HTERT RPE-1 (cell line): ENCODE measurements around the gene MMS22L.

Experiments
- in situ Hi-C: fragments of 300-500 bp; cut with MboI; formaldehyde crosslinking; loops from 4 replicates; pipeline ENCODE4 v1.14.3; 2020; ENCODE audit warnings: low sequenced_read_pairs

The MMS22L gene, protein sequence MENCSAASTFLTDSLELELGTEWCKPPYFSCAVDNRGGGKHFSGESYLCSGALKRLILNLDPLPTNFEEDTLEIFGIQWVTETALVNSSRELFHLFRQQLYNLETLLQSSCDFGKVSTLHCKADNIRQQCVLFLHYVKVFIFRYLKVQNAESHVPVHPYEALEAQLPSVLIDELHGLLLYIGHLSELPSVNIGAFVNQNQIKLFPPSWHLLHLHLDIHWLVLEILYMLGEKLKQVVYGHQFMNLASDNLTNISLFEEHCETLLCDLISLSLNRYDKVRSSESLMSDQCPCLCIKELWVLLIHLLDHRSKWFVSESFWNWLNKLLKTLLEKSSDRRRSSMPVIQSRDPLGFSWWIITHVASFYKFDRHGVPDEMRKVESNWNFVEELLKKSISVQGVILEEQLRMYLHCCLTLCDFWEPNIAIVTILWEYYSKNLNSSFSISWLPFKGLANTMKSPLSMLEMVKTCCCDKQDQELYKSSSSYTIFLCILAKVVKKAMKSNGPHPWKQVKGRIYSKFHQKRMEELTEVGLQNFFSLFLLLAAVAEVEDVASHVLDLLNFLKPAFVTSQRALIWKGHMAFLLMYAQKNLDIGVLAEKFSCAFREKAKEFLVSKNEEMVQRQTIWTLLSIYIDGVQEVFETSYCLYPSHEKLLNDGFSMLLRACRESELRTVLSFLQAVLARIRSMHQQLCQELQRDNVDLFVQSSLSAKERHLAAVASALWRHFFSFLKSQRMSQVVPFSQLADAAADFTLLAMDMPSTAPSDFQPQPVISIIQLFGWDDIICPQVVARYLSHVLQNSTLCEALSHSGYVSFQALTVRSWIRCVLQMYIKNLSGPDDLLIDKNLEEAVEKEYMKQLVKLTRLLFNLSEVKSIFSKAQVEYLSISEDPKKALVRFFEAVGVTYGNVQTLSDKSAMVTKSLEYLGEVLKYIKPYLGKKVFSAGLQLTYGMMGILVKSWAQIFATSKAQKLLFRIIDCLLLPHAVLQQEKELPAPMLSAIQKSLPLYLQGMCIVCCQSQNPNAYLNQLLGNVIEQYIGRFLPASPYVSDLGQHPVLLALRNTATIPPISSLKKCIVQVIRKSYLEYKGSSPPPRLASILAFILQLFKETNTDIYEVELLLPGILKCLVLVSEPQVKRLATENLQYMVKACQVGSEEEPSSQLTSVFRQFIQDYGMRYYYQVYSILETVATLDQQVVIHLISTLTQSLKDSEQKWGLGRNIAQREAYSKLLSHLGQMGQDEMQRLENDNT

DNA sequence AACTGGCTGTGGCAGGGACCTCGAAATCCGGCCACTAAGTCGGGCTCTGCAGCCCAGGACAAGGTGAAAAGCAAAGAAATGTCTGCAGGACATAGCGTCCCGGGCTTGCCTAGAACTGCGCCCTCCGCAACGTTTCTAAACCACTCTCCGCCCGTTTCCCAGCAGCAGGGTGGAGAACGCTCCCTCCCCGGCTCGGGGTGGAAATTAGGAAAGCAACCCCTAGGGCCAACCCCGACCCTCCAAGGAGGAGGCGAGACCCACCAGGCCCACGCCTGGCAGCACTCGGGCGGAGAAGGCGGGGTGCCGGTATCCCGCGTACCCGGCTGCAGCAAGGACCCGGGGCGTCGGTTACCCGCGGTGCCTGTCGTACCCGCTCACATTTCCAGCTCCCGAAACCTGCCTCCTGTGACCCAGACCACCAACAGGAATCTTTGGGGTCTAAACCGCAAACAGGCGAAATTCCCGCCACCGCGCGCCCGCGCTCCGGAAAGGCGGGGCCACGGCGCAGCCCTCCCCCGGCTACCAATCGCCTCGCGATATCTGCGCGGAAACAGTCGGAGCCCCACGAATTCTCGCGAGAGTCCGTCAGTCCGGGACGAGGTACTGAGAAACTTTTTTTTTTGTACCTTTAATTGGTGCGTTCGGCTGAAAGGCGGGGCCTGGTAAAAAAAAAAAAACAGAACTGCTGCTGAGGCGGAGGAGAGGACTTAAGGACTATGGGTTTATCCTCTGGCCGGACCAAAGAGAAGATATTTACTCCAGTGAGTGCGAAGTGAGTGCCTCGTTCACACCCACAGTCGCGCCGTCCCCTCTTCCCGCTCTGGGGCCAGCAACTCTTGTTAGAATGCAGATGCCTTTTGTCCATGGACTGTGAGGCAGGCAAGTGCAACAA, at the start of gene MMS22L:
MMS22L (minus strand) TSS at position 491 of the 892 bp plus-strand sequence. CDS start 739 bp downstream, outside the sequence.
- in situ Hi-C loops = no loop called here

DNA sequence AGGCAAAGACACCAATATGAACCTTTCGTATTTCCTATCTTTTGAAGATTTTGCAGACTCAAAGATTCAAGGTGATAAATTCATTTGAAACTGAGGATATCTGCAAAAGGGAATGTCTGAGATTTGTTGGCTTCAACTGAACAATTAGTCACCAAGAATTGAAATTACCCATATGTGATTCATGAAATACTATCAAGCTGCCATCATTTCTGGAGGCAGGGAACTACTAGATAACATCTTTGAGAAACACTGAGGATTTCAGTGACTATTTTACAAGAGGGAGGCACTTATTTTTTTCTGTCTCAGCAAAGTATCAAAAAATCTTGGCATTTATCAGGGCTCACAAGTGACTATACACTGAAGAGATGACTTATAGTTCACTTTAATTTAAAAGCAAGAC, 39.8 kb upstream of the MMS22L start:
- in situ Hi-C loops = no loop called here

DNA sequence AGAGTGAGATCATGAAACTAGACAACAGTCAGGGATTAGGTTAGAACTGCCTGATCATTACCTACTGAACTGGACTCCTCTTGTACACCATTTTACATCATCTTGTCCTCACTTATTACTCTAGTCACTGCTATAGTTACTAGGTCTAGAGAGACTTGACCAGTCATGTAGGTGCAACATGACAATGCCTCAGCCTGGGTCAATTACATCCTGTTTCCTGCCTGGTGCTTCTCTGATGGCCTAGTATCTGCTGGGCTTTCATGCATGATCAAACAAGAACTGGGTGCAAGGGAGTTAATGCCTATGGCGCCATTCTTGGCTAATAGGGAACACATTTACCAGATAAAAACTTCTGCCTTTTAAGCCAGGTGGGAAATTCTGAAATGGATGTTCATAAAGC, 39.2 kb upstream of the MMS22L start:
- in situ Hi-C loops = no loop called here

DNA sequence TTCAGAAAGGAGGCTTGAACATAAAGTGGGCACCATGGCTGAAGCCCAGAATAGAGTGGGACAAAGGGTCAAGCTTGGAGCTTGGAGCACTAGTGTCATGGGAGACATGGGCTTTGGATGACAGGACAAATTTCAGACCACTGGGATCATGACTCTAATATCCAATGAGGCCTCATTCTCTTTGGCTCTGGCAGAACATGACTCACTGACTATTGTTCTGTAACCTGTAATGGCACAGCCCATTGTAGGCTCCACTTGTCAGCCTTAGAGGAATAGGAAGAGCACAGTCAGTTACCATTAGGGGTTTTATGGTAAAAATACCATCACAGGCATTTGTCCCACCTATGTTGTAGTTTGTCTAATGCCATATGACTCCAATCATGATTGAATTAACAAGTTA, 34.0 kb upstream of the MMS22L start:
- in situ Hi-C loops = no loop called here

DNA sequence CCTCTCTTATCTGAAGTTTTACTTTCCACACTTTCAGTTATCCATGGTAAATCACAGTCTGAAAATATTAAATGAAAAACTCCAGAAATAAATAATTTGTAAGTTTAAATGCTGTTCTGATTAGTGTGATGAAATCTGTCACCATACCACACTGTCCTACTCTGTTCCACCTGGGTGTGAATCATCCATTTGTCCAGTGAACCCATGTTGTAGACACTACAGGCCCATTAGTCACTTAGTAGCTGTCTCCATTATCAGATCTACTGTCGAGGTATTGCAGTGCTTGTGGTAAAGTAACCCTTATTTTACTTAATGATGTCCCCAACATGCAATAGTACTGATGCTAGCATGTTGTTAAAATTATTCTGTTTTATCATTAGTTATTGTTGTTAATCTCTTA, 29.2 kb upstream of the MMS22L start:
- in situ Hi-C loops = no loop called here

DNA sequence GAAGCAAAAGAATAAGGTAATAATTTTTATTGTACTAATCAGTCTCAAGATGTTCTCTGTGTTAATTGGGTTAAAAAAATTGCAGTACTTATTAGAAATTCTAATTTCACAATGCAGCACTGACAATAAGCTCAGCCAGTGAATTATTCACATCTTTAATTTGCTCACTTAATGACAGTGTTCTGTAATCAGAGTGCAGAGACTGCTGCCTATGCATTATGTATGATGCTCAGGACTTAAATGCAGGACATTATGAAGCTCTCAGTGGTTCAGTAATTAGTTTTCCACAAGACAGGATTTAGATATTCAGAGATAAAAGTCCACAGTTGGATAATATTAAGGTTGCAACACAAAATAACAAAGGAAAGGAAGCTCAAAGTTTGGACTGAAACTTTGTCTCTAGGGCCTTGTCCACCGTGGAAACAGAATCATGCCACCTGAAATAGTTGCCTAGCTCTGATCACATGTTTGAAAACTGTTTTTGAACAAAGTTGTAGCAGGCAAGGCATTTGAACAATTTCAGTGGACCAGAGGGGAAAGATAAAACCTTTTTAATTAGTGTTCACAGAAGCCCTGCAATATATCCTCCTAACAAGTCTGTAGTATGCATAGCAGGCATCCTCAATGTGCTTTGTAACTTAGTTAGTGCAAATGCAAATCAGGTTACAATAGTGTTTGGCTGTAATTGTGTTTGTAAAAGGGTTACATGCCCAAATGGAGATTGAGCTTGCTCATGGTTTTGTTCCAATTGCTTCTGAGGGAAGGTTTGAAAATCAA, 23.7 kb upstream of the MMS22L start:
- in situ Hi-C loops = no loop called here

DNA sequence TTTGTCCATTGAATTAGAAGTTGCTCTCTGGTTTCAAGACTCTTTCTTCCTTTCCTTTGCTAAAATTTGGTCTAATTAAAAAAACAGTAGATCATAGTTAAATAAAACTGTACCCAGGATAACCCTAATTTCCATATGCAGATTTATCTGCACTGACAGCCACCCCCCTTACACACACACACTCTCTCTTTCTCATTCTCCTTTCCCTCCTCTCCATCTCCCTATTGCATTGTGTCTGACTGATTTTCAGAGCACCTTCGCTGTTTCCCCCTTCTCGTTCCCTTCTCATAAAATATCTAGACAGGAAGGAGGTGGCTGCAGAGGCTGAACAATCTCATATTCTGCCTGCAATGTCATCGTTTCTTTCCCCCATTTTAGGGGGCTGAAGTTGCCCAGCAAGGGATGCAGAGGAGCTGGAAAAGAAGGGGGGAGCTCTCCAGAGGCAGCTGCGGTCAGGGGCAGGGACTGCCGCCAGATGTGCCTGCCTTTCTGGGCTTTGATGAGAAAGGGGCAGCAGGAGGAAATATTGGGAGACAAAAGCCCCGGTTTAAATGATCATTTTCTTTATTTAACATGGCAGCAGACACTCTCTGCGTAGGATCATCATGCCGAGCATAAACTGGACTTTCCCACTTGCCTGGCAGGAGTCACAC, 22.5 kb upstream of the MMS22L start:
- in situ Hi-C loops = no loop called here

DNA sequence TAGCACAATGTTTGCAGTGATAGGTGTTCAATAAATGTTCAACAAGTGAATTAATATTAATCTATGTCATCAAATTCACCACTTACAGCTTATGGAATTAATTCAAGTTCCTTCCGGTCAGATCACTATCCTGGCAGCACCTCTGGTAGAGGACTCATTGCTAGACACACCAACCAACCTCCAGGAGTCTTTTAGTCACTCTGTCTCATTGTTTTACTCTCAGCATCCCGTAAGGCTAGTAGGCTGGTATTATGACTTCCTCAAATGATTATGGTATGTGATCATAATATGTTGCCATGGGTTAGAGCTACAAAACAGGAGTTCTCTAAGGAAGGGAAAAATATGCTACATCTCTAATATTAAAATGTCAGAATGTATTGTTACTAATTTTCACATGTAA, 21.7 kb upstream of the MMS22L start:
- in situ Hi-C loops = no loop called here

DNA sequence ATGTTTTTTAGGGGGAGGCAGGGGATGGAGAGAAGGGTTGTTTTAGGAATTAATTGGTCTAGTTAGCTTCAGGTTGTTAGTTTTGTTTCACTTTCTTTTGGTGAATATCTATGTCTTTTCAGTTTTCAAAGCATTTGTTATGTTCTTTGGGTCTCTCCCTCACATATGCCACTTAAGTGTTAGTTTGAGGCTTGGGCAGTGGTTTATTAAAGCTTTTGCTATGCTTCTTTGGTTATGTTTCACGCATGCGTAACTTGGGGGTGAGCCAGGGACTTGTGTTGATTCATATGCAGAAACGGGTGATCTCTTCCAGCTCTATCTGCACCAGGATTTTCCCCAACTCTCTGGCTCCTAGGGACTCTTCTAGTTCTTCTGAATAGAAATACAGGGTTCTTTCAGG, 11.4 kb upstream of the MMS22L start:
- in situ Hi-C loops = no loop called here

DNA sequence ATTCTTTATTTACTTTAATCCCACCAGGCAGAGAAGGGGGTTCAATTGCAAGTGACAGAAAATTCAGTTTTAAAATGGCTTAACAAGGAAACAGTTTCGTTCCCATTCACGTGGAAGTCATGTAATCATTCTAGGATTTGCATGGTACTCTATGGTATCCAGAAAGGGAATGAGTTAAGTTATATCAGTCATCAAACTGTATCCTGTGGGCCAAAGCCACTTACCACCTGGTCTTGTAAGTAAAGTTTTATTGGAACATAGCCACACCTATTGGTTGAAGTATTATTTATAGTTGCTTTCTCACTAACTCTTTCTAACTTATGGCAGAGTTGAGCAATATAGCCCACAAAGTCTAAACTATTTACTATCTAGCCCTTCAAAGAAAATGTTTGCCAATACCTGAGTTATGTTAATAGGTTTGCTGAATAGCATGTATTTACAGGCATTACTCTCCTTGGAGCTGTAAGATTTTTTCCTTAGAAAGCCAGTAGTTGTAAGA, 10.2 kb upstream of the MMS22L start:
- in situ Hi-C loops = no loop called here

DNA sequence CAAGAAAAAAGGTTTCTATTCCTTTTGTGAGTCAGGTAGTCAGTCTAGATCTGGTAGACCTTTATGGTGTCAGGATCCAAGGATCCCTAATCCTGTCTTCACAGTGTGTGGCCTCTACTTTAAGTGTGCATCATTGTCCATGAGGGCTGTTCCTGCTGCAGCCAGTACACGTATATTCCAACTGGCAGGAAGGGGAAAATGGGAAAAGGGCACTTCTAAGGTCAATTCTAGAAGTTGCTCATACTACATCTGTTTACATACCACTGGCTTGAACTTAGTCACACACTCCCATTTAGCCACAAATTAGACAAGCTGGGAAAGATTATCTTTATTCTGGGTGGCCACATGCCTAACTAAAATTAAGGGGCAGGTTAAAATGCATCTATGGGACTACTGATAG, 9.7 kb upstream of the MMS22L start:
- in situ Hi-C loops = no loop called here

DNA sequence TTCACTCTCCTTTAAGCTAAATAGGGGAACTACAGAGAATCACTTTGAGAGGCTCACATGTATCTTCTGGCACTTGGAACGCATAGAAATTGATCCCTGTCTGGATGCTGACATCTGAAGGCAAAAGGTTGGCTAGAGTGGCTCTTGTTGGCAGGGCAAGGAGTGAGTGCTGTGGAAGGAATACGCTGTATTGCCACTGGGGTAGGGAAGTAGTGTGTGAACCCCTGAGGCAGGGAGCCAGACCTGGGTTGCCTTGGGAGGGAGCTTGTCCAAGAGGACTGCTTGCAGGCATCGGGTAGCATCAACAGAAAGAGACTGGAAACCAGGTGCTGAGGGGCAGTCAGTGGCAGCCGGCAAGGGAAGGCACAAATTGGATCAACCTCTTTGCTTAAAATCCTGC, 8.9 kb upstream of the MMS22L start:
- in situ Hi-C loops = no loop called here

DNA sequence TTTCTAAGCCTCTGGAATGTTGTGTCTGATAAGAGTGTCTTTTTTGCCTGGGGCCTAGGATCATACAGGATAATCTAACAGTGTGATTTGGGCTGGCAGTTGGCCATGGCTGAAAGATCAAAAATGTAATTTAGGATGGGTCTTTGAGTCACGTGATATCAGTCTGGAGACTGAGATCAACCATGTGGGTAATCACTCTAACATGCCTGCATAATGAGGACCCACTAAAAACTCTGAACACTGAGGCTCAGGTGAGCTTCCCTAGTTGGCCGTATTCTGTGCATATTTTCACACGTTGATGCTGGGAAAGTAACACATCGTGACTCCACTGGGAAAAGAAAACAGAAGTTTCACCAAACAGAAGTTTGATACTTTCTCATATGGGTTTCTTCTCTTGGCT, 6.3 kb upstream of the MMS22L start:
- in situ Hi-C loops = no loop called here

DNA sequence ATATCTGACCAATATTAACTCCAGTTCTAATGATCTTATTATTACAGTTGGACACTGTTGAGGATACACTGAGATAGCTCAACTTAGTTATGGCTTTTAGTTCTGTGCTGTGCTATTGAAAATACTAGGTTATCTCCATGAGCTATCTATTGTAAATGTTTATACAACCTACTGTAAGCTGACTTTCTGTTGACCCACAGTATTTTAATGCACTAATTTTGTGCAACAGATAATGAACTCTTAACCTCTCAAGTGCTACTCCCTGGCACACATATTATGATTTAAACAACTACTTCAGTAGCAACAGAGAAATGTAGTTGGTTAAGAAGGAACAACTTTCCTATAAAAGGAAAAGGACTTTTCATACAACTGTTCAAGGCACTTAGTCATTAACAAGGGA, 5.2 kb upstream of the MMS22L start:
- in situ Hi-C loops = no loop called here

DNA sequence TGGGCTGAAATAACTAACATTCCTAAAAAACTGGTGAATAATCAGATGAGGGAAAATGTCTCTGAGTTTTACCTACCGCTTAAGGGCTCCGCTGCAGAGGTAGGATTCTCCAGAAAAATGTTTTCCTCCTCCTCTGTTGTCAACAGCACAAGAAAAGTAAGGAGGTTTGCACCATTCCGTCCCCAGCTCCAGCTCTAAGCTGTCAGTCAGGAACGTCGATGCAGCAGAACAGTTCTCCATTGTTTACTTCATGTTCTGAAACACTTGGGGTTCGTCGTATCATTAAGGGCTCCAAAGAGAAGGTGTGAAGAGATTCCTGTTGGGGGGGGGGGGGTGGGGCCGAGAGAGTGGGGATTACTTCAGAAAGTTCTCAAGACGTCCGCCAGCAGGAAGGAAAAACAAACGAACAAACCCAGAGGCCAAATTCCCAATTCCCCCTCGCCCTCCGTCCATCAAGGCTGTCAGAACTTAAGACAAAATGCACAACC, 734 bp downstream of the MMS22L start:
- in situ Hi-C loops = no loop called here

DNA sequence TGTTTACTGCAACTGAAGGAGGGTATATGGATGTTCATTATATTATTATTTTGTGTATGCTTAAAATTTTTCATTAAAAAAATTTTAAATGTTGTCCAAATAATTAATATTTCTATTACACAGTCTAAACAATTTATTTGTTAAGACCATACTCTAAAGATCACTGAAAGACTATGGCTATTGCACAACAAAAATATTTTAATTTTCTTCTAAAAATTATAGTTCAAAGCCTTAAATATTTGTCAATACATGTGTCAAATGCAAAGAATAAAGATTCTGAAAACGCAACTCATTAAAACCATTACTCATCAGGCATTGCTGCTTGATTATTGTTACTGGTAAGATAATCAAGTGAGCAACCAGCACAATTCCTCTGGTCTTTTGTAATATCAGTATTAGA, 2.2 kb downstream of the MMS22L start:
- in situ Hi-C loops = no loop called here

DNA sequence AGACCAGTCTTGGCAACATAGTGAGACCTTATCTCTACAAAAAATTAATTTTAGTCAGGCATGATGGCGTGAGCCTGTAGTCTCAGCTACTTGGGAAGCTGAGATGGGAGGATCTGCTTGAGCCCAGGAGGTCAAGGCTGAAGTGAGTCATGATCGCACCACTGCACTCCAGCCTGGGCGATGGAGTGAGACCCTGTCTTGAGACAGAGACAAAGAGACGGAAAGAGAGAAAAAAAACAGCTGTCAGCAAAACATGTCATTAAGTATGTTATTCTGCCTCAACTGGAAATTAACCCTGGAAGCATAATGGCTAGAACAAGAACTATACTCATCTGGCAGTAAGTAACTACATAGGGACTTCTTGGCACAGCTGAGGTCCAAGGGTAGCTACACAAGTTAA, 7.2 kb downstream of the MMS22L start:
- in situ Hi-C loops = no loop called here

DNA sequence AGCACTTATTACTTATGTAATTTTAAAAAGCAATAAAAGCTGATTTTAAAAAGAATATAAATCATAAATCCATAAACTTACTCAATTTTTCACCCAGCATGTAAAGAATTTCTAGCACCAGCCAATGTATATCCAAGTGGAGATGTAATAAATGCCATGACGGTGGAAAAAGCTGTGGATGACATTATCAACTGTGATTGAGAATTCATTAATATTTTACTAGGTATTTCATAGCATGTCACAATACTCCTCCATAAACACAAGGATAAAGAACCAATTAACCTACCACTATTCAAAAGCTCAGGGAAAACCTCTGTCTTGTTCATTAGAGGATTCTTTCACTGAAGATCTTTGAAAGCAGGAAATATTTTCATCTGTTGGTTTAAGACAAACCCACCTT, 13.2 kb downstream of the MMS22L start:
- in situ Hi-C loops = no loop called here

DNA sequence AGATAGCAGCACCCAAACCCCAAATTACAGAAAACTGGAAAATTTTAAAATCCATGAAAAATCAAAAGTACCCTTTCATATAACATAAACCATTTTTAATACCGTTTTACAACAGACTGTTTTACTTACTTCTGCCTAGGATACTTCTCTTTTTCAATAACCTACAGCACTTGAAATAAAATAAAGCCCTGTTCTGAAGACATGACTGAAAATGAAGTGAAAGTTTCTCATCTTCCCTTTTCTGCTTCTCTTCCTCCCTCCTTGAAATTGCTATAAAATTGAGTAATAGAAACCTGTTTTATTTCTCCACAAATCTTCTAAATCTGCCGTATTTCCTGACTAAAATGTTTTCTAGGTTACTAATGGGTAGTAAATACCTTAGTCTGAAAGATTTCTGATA, 20.3 kb downstream of the MMS22L start:
- in situ Hi-C loops = no loop called here
